Large intestine (tissue), 3 donors: ENCODE measurements around the gene ESRRG. TPM values are rescaled to one million over a fixed set of nuclear protein-coding genes. Genes with fewer than 3 reads are reported as not detected.

Experiments
- DNase-seq, 2 donors: peaks; one replicate each; pipeline versions ENCODE4 v3.0.0 to v3.0.0-alpha.2; 2013
- H3K27ac ChIP-seq: one replicate; pipeline ENCODE4 v1.5.1; 2013; ENCODE audit warnings: low read length
- H3K27me3 ChIP-seq: 2 replicates; pipeline ENCODE4 v1.6.1; 2013; ENCODE audit warnings: low read length; ENCODE audit not compliant: control insufficient read depth, insufficient read depth
- H3K36me3 ChIP-seq: 2 replicates; pipeline ENCODE4 v1.6.1; 2013; ENCODE audit warnings: low read length; ENCODE audit not compliant: control insufficient read depth, insufficient read depth
- H3K4me1 ChIP-seq: one replicate; pipeline ENCODE4 v1.6.1; 2013; ENCODE audit warnings: low read length; ENCODE audit not compliant: control insufficient read depth, insufficient read depth
- H3K4me3 ChIP-seq: one replicate; pipeline ENCODE4 v1.5.1; 2013; ENCODE audit warnings: low read length
- H3K9me3 ChIP-seq: one replicate; pipeline ENCODE4 v1.6.1; 2013; ENCODE audit warnings: mild to moderate bottlenecking, low read depth, low read length, moderate library complexity; ENCODE audit not compliant: control insufficient read depth
- WGBS: methylation state at CpG from one replicate; pipeline ENCODE4 v1.1.5; 2013; ENCODE audit warnings: low lambda C conversion rate; ENCODE audit not compliant: insufficient coverage; 5-methylcytosine and 5-hydroxymethylcytosine counted together
- polyA plus RNA-seq: library from polyadenylated mRNA; unstranded; fragments of 120-200 nt; gene quantifications from one replicate; pipeline ENCODE4 v1.2.1, GENCODE V29; 2013

The ESRRG gene
- polyA plus RNA-seq, 1 donor = 9.0 TPM

DNA sequence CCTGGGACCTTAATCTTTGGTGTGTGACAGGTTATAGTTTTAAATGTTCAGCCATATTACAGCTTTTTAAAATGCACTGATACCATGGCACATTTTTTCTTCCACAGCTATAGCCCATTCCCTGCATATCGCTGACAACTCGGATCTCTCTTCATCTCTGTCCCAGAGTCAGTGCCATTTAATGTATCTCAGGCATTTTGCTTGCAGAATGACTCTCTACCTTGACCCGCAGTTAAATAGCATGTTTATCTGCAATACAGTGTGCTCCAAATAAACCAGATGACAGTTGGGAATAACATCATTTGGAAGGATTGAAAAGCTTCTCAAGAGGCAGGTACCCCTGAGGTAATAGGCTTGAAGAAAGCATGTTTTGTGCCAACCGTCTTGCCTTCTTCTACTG is 200.2 kb downstream of the ESRRG start:
- H3K4me1 ChIP-seq = no peaks in the 10 kb centered on the region
- 62% methylated on average over 3 of the region's 4 CpGs for WGBS
- no peaks in the 10 kb centered on the region for H3K36me3 ChIP-seq
- no peaks in the 10 kb centered on the region for H3K27me3 ChIP-seq
- DNase-seq = no peak
- no peaks in the 10 kb centered on the region for H3K9me3 ChIP-seq
- H3K4me3 ChIP-seq = no peak overlapping the region
- H3K27ac ChIP-seq = no peak overlapping the region

DNA sequence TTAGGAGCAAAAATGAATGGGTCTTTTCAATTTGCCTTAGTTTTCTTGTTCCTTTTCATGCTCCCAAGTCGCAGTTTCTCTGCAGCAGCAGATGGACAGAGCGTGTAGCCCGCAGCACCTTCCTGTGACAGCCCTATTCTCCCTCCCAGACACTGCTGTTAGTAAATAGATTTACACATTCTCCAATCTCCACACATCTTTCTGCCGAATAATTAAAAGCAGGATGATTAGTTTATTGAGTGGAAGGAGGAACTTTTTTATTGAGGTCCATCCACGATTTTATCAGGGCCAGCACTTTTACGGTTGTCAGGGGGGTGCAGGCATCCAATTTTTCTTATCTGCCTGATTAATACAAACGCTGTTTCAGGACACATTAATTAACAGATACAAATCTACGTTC is 201.8 kb downstream of the ESRRG start:
- no peaks in the 10 kb centered on the region for H3K27me3 ChIP-seq
- no peaks in the 10 kb centered on the region for H3K9me3 ChIP-seq
- H3K36me3 ChIP-seq = no peaks in the 10 kb centered on the region
- H3K4me1 ChIP-seq = no peaks in the 10 kb centered on the region
- 83% methylated on average over 3 of the region's 8 CpGs for WGBS
- no peak overlapping the region for H3K4me3 ChIP-seq
- no peak overlapping the region for H3K27ac ChIP-seq
- DNase-seq = no peak

DNA sequence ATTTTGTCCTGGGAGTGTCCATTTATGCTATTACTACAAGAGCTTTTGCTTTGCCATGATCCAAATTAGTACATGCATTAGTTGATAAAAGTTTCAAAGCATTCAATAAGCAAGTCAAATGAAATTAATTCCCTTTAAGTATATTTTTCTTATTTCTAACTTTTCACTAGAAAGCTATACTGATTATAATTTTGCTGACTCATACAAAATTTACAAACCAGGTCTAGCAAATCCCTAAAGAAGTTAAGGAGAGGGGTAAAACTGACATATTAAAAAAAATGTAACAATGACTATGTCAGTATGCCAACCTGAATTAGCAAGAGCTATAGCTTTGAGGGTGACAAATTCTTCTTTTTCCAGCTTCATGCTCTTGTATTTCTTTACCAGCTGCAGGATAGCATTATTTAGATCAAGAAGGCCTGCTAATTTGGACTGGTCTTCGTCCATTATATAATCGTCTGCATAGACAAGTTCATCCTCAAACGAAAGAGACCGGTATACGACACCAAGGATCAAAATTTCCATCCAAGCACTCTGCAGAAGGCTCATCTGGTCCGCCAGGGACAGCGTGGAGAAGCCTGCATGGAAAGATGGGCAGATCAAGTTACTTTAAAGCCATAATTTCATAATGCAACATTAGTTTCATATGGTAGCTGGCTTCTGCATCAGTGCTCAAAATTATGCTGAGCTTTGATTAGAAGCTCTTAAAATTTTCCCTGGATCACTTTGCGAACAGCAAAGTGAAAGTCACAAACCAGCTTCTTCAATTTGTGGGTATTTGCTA is 204.2 kb downstream of the ESRRG start:
- Histone ChIP-seq H3K4me1 (no peaks in the 10 kb centered on the region), H3K9me3 (no peaks in the 10 kb centered on the region), H3K4me3 (no peak overlapping the region), H3K27me3 (no peaks in the 10 kb centered on the region), H3K36me3 (no peaks in the 10 kb centered on the region), H3K27ac (no peak overlapping the region)
- no peak for DNase-seq
- WGBS = no CpG with 5 or more reads among the region's 8 CpGs

DNA sequence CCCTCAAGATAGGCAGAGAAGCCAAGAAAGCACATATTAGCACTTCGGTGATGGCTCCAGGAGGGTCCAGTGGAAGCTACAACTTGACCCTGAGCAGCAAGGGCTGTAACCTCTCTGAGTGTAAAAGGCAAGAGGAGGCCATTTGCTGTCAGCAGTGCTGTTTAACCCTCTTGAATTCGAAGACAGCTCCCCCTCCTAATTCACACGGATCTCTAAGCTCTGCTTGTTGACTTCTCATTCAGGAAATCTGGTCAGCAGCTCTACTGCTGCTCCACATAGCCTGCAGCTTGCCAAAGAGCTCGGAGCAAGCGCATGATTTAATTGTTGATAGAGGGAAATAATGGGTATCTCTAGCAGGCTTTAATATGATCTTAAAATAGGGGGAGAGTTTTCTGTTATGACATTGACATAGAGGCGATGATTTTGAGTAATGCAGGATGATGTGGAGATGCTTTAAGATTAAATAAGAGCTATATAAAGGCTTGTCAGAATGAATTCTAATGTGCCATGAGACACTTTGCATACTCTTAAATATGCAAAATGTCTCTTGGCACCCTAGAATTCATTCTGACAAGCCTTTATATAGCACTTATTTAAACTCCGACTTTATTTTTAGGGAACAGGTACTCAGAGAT is 220.6 kb downstream of the ESRRG start:
- H3K4me3 ChIP-seq = no peak overlapping the region
- H3K36me3 ChIP-seq = peaks cover 3% of the 10 kb centered on the region
- H3K27me3 ChIP-seq = no peaks in the 10 kb centered on the region
- no peak overlapping the region for H3K27ac ChIP-seq
- whole genome bisulfite sequencing = 90% methylated on average over 2 of the region's 7 CpGs
- H3K9me3 ChIP-seq = no peaks in the 10 kb centered on the region
- H3K4me1 ChIP-seq = peaks cover 7% of the 10 kb centered on the region
- DNase-seq = no peak

DNA sequence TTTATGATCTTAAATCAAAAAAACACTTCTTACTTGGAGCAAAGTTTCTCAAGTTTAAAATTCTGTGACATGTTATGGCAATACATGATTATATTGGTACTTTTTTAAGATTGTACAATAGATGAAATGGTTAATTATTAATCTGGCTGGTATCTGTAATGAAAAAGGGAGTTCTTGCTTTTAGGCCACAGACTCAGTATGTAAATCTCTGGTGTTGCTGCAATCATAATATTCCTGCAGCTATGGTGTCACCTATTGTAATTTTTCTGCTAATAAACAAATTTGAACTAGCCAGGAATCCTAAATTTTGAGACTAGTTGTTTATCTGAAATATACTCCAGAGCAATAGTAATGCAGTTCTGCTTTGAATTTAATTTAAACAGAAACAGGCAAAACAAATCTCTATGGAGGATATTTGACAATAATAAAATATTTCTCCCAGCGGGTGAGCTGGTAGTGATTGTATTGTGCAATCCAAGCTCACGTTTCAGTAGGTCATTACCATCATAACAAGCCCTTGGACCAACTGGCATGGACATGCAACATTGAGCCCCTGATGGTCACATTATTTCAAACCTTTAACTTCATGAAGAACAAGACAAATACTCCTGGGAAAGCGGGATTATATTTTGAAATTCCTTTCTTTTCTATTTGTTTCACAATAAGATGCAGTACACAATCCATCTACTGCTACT is 222.8 kb downstream of the ESRRG start:
- no peak overlapping the region for H3K4me3 ChIP-seq
- no peaks in the 10 kb centered on the region for H3K36me3 ChIP-seq
- no peaks in the 10 kb centered on the region for H3K27me3 ChIP-seq
- no peaks in the 10 kb centered on the region for H3K9me3 ChIP-seq
- peak in 1 of 2 donors; percentile 25 for DNase-seq
- H3K27ac ChIP-seq = no peak overlapping the region
- peaks cover 7% of the 10 kb centered on the region for H3K4me1 ChIP-seq
- 100% methylated on average over 1 of the region's 3 CpGs for WGBS

DNA sequence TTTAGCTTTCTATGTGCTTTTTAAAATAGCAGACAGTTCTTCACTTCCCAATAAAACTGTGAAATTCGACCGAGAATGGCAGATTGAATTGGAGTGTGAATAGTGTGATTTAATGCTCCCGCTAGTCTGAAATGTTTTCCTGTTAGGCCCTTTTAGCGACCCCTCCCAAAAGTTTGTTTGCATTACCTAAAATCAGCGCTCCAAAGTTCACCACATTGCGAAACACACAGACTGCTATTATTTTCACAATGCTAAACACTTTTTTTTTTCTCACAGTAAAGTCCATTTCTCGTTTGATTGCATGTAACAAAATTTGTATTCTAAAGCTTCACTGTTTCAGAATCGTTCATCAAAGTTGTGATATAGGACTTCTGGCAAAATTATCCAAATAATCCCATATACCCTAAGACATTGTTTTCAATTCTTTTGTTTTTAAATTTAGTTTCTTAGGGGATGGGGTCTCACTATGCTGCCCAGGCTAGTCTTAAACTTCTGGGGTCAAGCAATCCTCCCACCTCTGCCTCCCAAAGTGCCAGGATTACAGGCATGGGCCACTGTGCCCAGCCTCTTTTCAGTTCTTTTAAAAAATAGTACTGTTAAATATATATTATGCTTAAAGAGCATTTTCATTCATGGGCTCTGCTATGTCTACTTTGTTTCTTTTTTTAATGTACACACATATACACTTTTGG is 223.5 kb downstream of the ESRRG start:
- Histone ChIP-seq H3K27me3 (no peaks in the 10 kb centered on the region), H3K36me3 (no peaks in the 10 kb centered on the region), H3K9me3 (no peaks in the 10 kb centered on the region), H3K4me1 (peaks cover 7% of the 10 kb centered on the region), H3K4me3 (no peak overlapping the region), H3K27ac (no peak overlapping the region)
- DNase-seq = peak; percentile 34 to 70
- WGBS = 17% methylated on average over 3 of the region's 8 CpGs

DNA sequence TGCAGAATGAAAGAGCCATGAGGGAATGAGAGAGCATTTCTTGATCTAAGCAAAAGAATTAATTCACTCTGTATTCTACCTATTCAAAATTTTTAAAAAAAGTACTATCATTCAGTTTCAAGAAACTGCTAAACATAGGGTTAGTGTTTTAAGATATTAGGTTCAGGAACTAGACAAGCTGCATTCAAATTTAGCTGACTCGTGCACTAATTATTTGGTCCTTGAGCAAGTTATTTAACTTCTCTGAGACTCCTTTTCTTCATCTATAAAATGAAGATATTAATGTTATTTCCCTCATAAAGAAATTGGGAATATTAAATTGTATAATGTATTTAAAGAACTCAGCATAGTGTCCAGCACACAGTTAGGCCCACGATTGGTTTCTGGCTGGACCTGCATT is 225.0 kb downstream of the ESRRG start:
- no peaks in the 10 kb centered on the region for H3K9me3 ChIP-seq
- H3K4me1 ChIP-seq = peaks cover 7% of the 10 kb centered on the region
- no peak overlapping the region for H3K27ac ChIP-seq
- no CpG with 5 or more reads among the region's 2 CpGs for WGBS
- no peaks in the 10 kb centered on the region for H3K27me3 ChIP-seq
- no peak for DNase-seq
- H3K36me3 ChIP-seq = no peaks in the 10 kb centered on the region
- no peak overlapping the region for H3K4me3 ChIP-seq

DNA sequence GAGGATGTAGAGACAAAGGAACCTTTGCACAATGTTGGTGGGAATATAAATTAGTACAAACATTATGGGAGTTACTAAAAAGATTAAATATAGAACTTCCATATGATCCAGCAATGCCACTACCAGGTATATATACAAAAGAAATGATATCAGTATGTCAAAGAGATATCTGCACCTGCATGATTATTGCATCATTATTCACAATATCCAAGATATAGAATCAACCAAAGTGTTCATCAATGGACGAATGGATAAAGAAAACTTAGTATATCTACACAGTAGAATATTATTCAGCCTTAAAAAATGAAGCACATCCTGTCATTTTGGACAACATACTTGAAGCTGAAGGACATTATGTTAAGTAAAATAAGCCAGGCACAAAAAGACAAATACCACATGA is 238.2 kb downstream of the ESRRG start:
- DNase-seq = no peak
- H3K4me1 ChIP-seq = no peaks in the 10 kb centered on the region
- H3K27me3 ChIP-seq = no peaks in the 10 kb centered on the region
- no peak overlapping the region for H3K27ac ChIP-seq
- H3K4me3 ChIP-seq = no peak overlapping the region
- no peaks in the 10 kb centered on the region for H3K36me3 ChIP-seq
- 60% methylated on average over 1 of the region's 1 CpG for WGBS
- no peaks in the 10 kb centered on the region for H3K9me3 ChIP-seq

DNA sequence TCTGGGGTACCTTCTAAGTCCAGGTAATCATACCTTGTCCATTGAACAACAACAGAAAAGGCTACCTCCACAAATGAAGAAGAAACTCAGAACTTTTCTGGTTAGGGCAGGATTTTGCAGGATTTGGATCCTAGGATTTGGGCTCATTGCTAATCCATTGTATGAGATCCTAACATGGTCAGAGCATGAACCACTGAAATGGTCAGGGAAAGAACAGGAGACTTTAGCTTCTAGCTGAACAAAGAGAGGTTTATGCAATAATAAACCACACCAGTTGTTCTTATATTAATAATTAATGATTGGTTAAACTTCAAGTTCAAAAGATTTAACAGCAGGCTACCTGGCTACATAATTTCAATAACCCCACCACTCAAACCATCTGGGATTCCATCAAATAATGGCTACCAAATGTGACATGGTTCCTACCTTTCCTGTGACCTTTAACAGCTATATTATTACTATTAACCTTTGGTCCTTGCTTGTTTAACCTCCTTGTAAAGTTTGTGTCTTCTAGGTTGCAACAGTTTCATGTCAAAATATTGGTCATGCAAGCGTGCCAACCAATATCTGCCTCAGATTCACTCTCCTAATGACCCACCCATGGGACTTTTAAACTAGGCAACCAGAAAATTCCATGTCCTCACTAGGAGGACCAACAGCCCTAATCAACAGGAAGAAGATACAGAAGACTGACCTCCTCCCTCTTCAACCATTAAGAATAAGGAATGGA is 239.4 kb downstream of the ESRRG start:
- no peaks in the 10 kb centered on the region for H3K27me3 ChIP-seq
- H3K4me3 ChIP-seq = no peak overlapping the region
- H3K27ac ChIP-seq = no peak overlapping the region
- no peaks in the 10 kb centered on the region for H3K36me3 ChIP-seq
- DNase-seq = peak; percentile 5 to 22
- no peaks in the 10 kb centered on the region for H3K4me1 ChIP-seq
- H3K9me3 ChIP-seq = no peaks in the 10 kb centered on the region
- no CpG with 5 or more reads among the region's 1 CpG for WGBS

DNA sequence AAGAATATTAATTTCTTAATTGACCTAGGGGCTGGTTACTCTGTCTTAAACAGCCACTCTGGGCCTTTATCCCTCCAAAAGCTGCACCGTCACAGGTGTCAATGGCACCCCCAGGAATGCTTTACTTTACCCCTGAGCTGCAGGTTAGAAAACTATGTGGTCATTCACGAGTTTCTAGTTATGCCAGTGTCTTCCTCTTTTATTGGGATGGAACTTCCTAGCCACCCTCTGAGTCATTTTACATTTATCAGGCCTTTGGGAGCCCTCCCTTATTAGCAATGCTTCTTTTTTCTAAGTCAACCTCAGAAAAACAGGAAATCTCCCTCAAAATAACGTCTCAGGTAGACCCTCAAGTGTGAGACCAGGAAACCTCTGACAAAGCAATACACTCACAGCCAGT is 240.6 kb downstream of the ESRRG start:
- no peak for DNase-seq
- Histone ChIP-seq H3K27me3 (no peaks in the 10 kb centered on the region), H3K27ac (no peak overlapping the region), H3K9me3 (no peaks in the 10 kb centered on the region), H3K36me3 (no peaks in the 10 kb centered on the region), H3K4me3 (no peak overlapping the region), H3K4me1 (no peaks in the 10 kb centered on the region)
- WGBS = 60% methylated on average over 1 of the region's 3 CpGs
